ENCODE results near the gene CLPTM1. TPM values are rescaled to one million over a fixed set of nuclear protein-coding genes. Genes with fewer than 3 reads are reported as not detected.

Gene CLPTM1
- total and polyA plus RNA-seq, 2 experiments from 2014 or later, result 41.6 to 71.5 TPM

GRCh38 chr19:44968670-44969069 lies 13.5 kb downstream of the CLPTM1 start:
- Histone ChIP-seq H3K27me3 (ENCODE audit: insufficient read depth) (no peaks in the 10 kb centered on the region), H4K20me1 (replicated peaks; ENCODE audit: insufficient read depth) (peaks cover 12% of the 10 kb centered on the region), H2AFZ (no peak overlapping the region), H3K4me3 (no peak overlapping the region), H3K79me2 (replicated peaks; ENCODE audit: insufficient read depth) (peaks cover 6% of the 10 kb centered on the region; the same call in 1 of the 2 replicates), H3K27ac (ENCODE audit: low read depth) (no peak overlapping the region), H3K9me2 (ENCODE audit: insufficient read depth) (no peaks in the 10 kb centered on the region), H3F3A (replicated peaks; ENCODE audit: low read depth) (0 out of 2 replicates have a peak, but pooled peaks cover 4% of the 10 kb centered on the region), H3K4me1 (ENCODE audit: insufficient read depth) (no peaks in the 10 kb centered on the region), H3K36me3 (ENCODE audit: insufficient read depth) (0 out of 2 replicates have a peak, but pooled peaks cover 5% of the 10 kb centered on the region), H3K4me2 (no peak overlapping the region)
- H3K4me3 Mint-ChIP-seq, result no peak overlapping the region
- no peak for TF ChIP-seq ETS1 (IDR thresholded peaks at IDR 0.05)
- no peak for TF ChIP-seq EZH2phosphoT487 (IDR thresholded peaks at IDR 0.05; ENCODE audit: unreplicated experiment)
- TF ChIP-seq CTCF (conservative IDR thresholded peaks at IDR 0.05; ENCODE audit: low read depth in 2 of 2), result no peak
- no peak for TF ChIP-seq REST (IDR thresholded peaks at IDR 0.05; ENCODE audit: unreplicated experiment)
- no peak for TF ChIP-seq ZNF462 (CRISPR knock-in tag; IDR thresholded peaks at IDR 0.05)
- no peak for TF ChIP-seq EZH2 (IDR thresholded peaks at IDR 0.05; ENCODE audit: low read depth, unreplicated experiment)
- TF ChIP-seq ZNF114 (CRISPR knock-in tag; IDR thresholded peaks at IDR 0.05), result no peak
- no peak for TF ChIP-seq STAT1 (IDR thresholded peaks at IDR 0.05; ENCODE audit: unreplicated experiment)
- H3K36me3 Mint-ChIP-seq (ENCODE audit: low read depth), result peaks cover 22% of the 10 kb centered on the region; the same call in 2 of the 3 replicates
- H3K27me3 Mint-ChIP-seq (ENCODE audit: insufficient read depth, low read depth, poor library complexity), result peaks cover 5% of the 10 kb centered on the region
- H3K4me1 Mint-ChIP-seq, result no peaks in the 10 kb centered on the region
- no peaks in the 10 kb centered on the region; the same call in 2 of the 3 replicates for H3K9me3 Mint-ChIP-seq
- no peak overlapping the region for H3K27ac Mint-ChIP-seq
- ATAC-seq (no peak), DNase-seq (ENCODE audit: low spot score) (no peak)

All from GM23338 (cell line).